H1 (cell line): Measurements from ENCODE around the gene CAMK2B. TPM values are rescaled to one million over a fixed set of nuclear protein-coding genes. Genes with fewer than 3 reads are reported as not detected.

Experiments
- CTCF ChIA-PET: fragments of 300-600 bp; sonication (Branson Sonifier 250); formaldehyde crosslinking; loops from one replicate; lab custom pipeline; 2021; ENCODE audit not compliant: partially characterized antibody; lab: Charles Lee
- POLR2A ChIA-PET: fragments of 300-600 bp; sonication (Branson Sonifier 250); formaldehyde crosslinking; loops from one replicate; lab custom pipeline; 2021; ENCODE audit warnings: inconsistent platforms; ENCODE audit not compliant: partially characterized antibody; lab: Charles Lee
- DNase-seq, 2 experiments: peaks; one replicate each; pipeline versions ENCODE4 v3.0.0 to v3.0.0-alpha.2; 2010 to 2022; ENCODE audit warnings: low spot score in 2 of 2, low read depth in 1 of 2, mixed read lengths in 1 of 2
- FAIRE-seq: peaks from 2 replicates; lab custom pipeline; 2011; peaks lifted over from hg19 to GRCh38; lab: Jason Lieb, UNC
- H2AFZ ChIP-seq: 2 replicates; pipeline ENCODE4 v1.8.1; 2012; ENCODE audit warnings: low read length, inconsistent platforms
- H2AK5ac ChIP-seq: 2 replicates; pipeline ENCODE4 v1.6.1; 2013; ENCODE audit warnings: low read depth, low read length
- H2BK120ac ChIP-seq: replicated peaks from 2 replicates; pipeline ENCODE3; 2013; ENCODE audit warnings: low read depth, low read length, inconsistent platforms
- H2BK12ac ChIP-seq: 2 replicates; pipeline ENCODE4 v1.6.1; 2013; ENCODE audit warnings: low read depth, low read length
- H2BK15ac ChIP-seq: 2 replicates; pipeline ENCODE4 v1.6.1; 2013; ENCODE audit warnings: low read length
- H2BK20ac ChIP-seq: 2 replicates; pipeline ENCODE4 v1.6.1; 2013; ENCODE audit warnings: low read length
- H2BK5ac ChIP-seq: 2 replicates; pipeline ENCODE4 v1.6.1; 2013; ENCODE audit warnings: low read depth, low read length
- H3K14ac ChIP-seq: 2 replicates; pipeline ENCODE4 v1.6.1; 2013; ENCODE audit warnings: inconsistent platforms; ENCODE audit not compliant: insufficient read length
- H3K18ac ChIP-seq: 2 replicates; pipeline ENCODE4 v1.6.1; 2013; ENCODE audit warnings: low read length; ENCODE audit errors: extremely low read depth
- H3K23ac ChIP-seq: 2 replicates; pipeline ENCODE4 v1.6.1; 2013; ENCODE audit warnings: inconsistent platforms; ENCODE audit not compliant: insufficient read length
- H3K23me2 ChIP-seq: 2 replicates; pipeline ENCODE4 v1.6.1; 2013; ENCODE audit warnings: low read depth, low read length
- H3K27ac ChIP-seq: 2 replicates; pipeline ENCODE4 v1.6.1; 2011; ENCODE audit warnings: low read depth, low read length, inconsistent platforms
- H3K27me3 ChIP-seq, 4 experiments: replicated peaks in 1 of 4; 1 replicate in 1 of 4; 2 replicates in 3 of 4; pipeline versions ENCODE4 v1.6.1 to v1.8.1; 2011 to 2013; ENCODE audit warnings: low read length in 3 of 4, mild to moderate bottlenecking in 3 of 4, inconsistent platforms in 2 of 4, mixed read lengths in 2 of 4, moderate library complexity in 1 of 4; ENCODE audit not compliant: control insufficient read depth in 3 of 4, insufficient read depth in 3 of 4; ENCODE audit errors: extremely low read depth in 1 of 4
- H3K36me3 ChIP-seq, 4 experiments: 2 replicates each; pipeline versions ENCODE4 v1.6.1 to v1.8.1; 2011 to 2013; ENCODE audit warnings: mild to moderate bottlenecking in 4 of 4, low read length in 3 of 4, moderate library complexity in 2 of 4, control low read depth in 1 of 4, inconsistent platforms in 1 of 4; ENCODE audit not compliant: insufficient read depth in 4 of 4, control insufficient read depth in 2 of 4
- H3K4ac ChIP-seq: replicated peaks from 2 replicates; pipeline ENCODE3; 2013; ENCODE audit warnings: low read length, low read depth, mixed read lengths, inconsistent platforms; ENCODE audit not compliant: insufficient read length
- H3K4me1 ChIP-seq, 4 experiments: replicated peaks in 1 of 4; 1 replicate in 1 of 4; 2 replicates in 3 of 4; pipeline versions ENCODE4 v1.6.1 to v1.8.1; 2011 to 2013; ENCODE audit warnings: low read length in 3 of 4, inconsistent platforms in 2 of 4, mixed read lengths in 1 of 4; ENCODE audit not compliant: insufficient read depth in 4 of 4, control insufficient read depth in 3 of 4
- H3K4me2 ChIP-seq, 2 experiments: 2 replicates each; pipeline versions ENCODE4 v1.6.1 to v1.8.1; 2011 to 2013; ENCODE audit warnings: low read depth in 2 of 2, low read length in 2 of 2, control low read depth in 1 of 2, inconsistent platforms in 1 of 2, mild to moderate bottlenecking in 1 of 2; ENCODE audit not compliant: insufficient read depth in 1 of 2
- H3K4me3 ChIP-seq, 4 experiments: fragments of 200-600, 300-600 bp in 1 of 4; sonication (generic), shearing (Covaris generic), sonication (Bioruptor Twin) in 1 of 4; 2 replicates each; pipeline versions ENCODE4 v1.5.1 to v1.8.1; 2011 to 2016; ENCODE audit warnings: low read length in 4 of 4, low read depth in 3 of 4, control low read depth in 2 of 4, inconsistent platforms in 2 of 4, mild to moderate bottlenecking in 2 of 4, mixed read lengths in 1 of 4, moderate library complexity in 1 of 4; ENCODE audit not compliant: insufficient read depth in 2 of 4; ENCODE audit errors: extremely low read depth in 1 of 4
- H3K56ac ChIP-seq: replicated peaks from 2 replicates; pipeline ENCODE3; 2013; ENCODE audit warnings: low read depth, mild to moderate bottlenecking, mixed read lengths, low read length, inconsistent platforms; ENCODE audit not compliant: insufficient read length
- H3K79me1 ChIP-seq: 2 replicates; pipeline ENCODE4 v1.6.1; 2013; ENCODE audit warnings: low read depth, low read length, control low read depth
- H3K79me2 ChIP-seq, 2 experiments: 2 replicates each; pipeline versions ENCODE4 v1.6.1 to v1.8.1; 2012 to 2013; ENCODE audit warnings: low read length in 2 of 2, mild to moderate bottlenecking in 2 of 2, inconsistent platforms in 1 of 2; ENCODE audit not compliant: insufficient read depth in 2 of 2, control insufficient read depth in 1 of 2
- H3K9ac ChIP-seq, 4 experiments: replicated peaks in 1 of 4; 1 replicate in 1 of 4; 2 replicates in 3 of 4; pipeline versions ENCODE4 v1.6.1 to v1.8.1; 2011 to 2013; ENCODE audit warnings: low read depth in 3 of 4, low read length in 3 of 4, control low read depth in 2 of 4, mild to moderate bottlenecking in 2 of 4, moderate library complexity in 2 of 4, inconsistent platforms in 1 of 4; ENCODE audit errors: extremely low read depth in 1 of 4
- H3K9me3 ChIP-seq, 2 experiments: 2 replicates each; pipeline versions ENCODE4 v1.6.1 to v1.8.1; 2012 to 2013; ENCODE audit warnings: mild to moderate bottlenecking in 2 of 2, moderate library complexity in 2 of 2, control low read depth in 1 of 2, inconsistent platforms in 1 of 2, low read depth in 1 of 2, low read length in 1 of 2, mixed read lengths in 1 of 2; ENCODE audit not compliant: insufficient read depth in 2 of 2
- H4K20me1 ChIP-seq, 2 experiments: replicated peaks in 1 of 2; 2 replicates each; pipeline versions ENCODE3 to v1.8.1; 2011 to 2013; ENCODE audit warnings: inconsistent platforms in 2 of 2, low read length in 2 of 2, mild to moderate bottlenecking in 1 of 2; ENCODE audit not compliant: insufficient read depth in 2 of 2, control insufficient read depth in 1 of 2
- H4K5ac ChIP-seq: 2 replicates; pipeline ENCODE4 v1.6.1; 2013; ENCODE audit warnings: low read length, low read depth, mixed read lengths, inconsistent platforms; ENCODE audit not compliant: insufficient read length
- H4K8ac ChIP-seq: 2 replicates; pipeline ENCODE4 v1.8.0; 2013; ENCODE audit warnings: mild to moderate bottlenecking, moderate library complexity, low read length, inconsistent platforms; ENCODE audit not compliant: insufficient read depth; ENCODE audit errors: extremely low read depth
- H4K91ac ChIP-seq: replicated peaks from 2 replicates; pipeline ENCODE3; 2013; ENCODE audit warnings: low read length, mixed read lengths, inconsistent platforms; ENCODE audit not compliant: insufficient read length
- BCL11A ChIP-seq, 2 experiments: IDR thresholded peaks; one replicate each; pipeline ENCODE4 v1.6.1; 2011; ENCODE audit warnings: low read depth in 2 of 2, low read length in 2 of 2, mild to moderate bottlenecking in 2 of 2
- BRCA1 ChIP-seq: IDR thresholded peaks from 2 replicates; pipeline ENCODE4 v1.6.1; 2012; ENCODE audit warnings: low read depth, low read length, improper control_type of control experiment
- CEBPB ChIP-seq: IDR thresholded peaks from 2 replicates; pipeline ENCODE4 v1.6.1; 2012; ENCODE audit warnings: low read depth, low read length
- EZH2 ChIP-seq: fragments of 200-600 bp; sonication (generic); IDR thresholded peaks from 2 replicates; pipeline ENCODE4 v1.7.1; 2012; ENCODE audit warnings: low read depth, mild to moderate bottlenecking, moderate library complexity, low read length, inconsistent platforms; ENCODE audit not compliant: severe bottlenecking
- GABPA ChIP-seq: IDR thresholded peaks from 2 replicates; pipeline ENCODE4 v1.6.1; 2011; ENCODE audit warnings: mild to moderate bottlenecking, low read length, moderate library complexity, borderline replicate concordance; ENCODE audit not compliant: insufficient read depth
- POLR2A ChIP-seq, 2 experiments: IDR thresholded peaks; 1 replicate in 1 of 2; 2 replicates in 1 of 2; pipeline ENCODE4 v1.6.1; 2011; ENCODE audit warnings: low read depth in 2 of 2, low read length in 2 of 2, mild to moderate bottlenecking in 2 of 2; ENCODE audit errors: control extremely low read depth in 1 of 2
- POLR2AphosphoS5 ChIP-seq: IDR thresholded peaks from 2 replicates; pipeline ENCODE4 v1.6.1; 2011; ENCODE audit warnings: low read depth, low read length
- RNF2 ChIP-seq: fragments of 200-900, 300-1000 bp; sonication (generic); IDR thresholded peaks from 2 replicates; pipeline ENCODE4 v1.7.1; 2016; ENCODE audit warnings: borderline replicate concordance, low read depth, mild to moderate bottlenecking, antibody characterized with exemption, low read length; ENCODE audit not compliant: poor library complexity, severe bottlenecking; ENCODE audit errors: missing control alignments
- SAP30 ChIP-seq: fragments of 300-600 bp; sonication (generic); IDR thresholded peaks from 2 replicates; pipeline ENCODE4 v1.7.1; 2012; ENCODE audit warnings: low read length, moderate library complexity, mild to moderate bottlenecking, inconsistent platforms; ENCODE audit not compliant: insufficient read depth, insufficient replicate concordance
- SP2 ChIP-seq: IDR thresholded peaks from 2 replicates; pipeline ENCODE4 v1.6.1; 2012; ENCODE audit warnings: mild to moderate bottlenecking, low read length, inconsistent platforms
- SUZ12 ChIP-seq: fragments of 200-600 bp; sonication (generic); IDR thresholded peaks from 2 replicates; pipeline ENCODE4 v1.6.1; 2012; ENCODE audit warnings: mild to moderate bottlenecking, inconsistent platforms, low read length, moderate library complexity, mixed read lengths
- TAF7 ChIP-seq: optimal IDR thresholded peaks from 2 replicates; pipeline ENCODE3; 2011; ENCODE audit warnings: low read depth, mild to moderate bottlenecking, inconsistent platforms, low read length, moderate library complexity, borderline replicate concordance
- TBP ChIP-seq: IDR thresholded peaks from 2 replicates; pipeline ENCODE4 v1.6.1; 2011; ENCODE audit warnings: low read depth, low read length, improper control_type of control experiment
- WGBS, 2 experiments: shearing (Covaris generic) in 1 of 2; methylation state at CpG; one replicate each; pipeline versions ENCODE4 v1.1.6 to v1.1.7; 2013 to 2015; ENCODE audit warnings: low lambda C conversion rate in 2 of 2, mixed read lengths in 2 of 2, inconsistent platforms in 1 of 2, low coverage in 1 of 2, missing lambda C conversion rate in 1 of 2; ENCODE audit not compliant: insufficient replicate concordance in 2 of 2, insufficient coverage in 1 of 2, insufficient read length in 1 of 2; ENCODE audit errors: extremely low coverage in 1 of 2, missing lambda C conversion rate in 1 of 2; 5-methylcytosine and 5-hydroxymethylcytosine counted together
- polyA plus RNA-seq, 7 experiments: library from polyadenylated mRNA; depleted of rRNA in 3 of 7; stranded (reverse) in 5 of 7; unstranded in 2 of 7; fragments of >200 nt in 5 of 7; fragments of 200-250 nt in 2 of 7; gene quantifications; 1 replicate in 5 of 7; 2 replicates in 1 of 7; 4 replicates in 1 of 7; pipeline versions ENCODE4 v1.2.1 to v1.2.3, GENCODE V29; 2011 to 2013; ENCODE audit warnings: missing spikeins in 2 of 7, mixed read lengths in 2 of 7
- total RNA-seq: library from RNA; stranded (reverse); fragmentation: NEBNext Ultra II Directional; extraction: Animal tissue kit (Norgen Biotek cat#: 25700); gene quantifications from 2 replicates; pipeline ENCODE4 v1.2.1, GENCODE V29; 2021

CAMK2B gene
- total and polyA plus RNA-seq, 2 of the 8 experiments (the other 6 are each of a cell fraction or from before 2014, with no cell fraction given), result 0.05 to 0.15 TPM

GRCh38 chr7:44318332-44318731, 7.1 kb downstream of the CAMK2B start:
- H2BK20ac ChIP-seq, result no peak overlapping the region
- WGBS, 2 experiments, result 87% methylated on average over 2 of the region's 2 CpGs; no CpG with 5 or more reads in 1 of the 2 experiments
- no peak overlapping the region for H3K4me3 ChIP-seq
- no peak overlapping the region for H3K4ac ChIP-seq
- H3K27ac ChIP-seq, result no peak overlapping the region
- no peaks in the 10 kb centered on the region for H3K4me1 ChIP-seq
- ChIA-PET CTCF (interaction anchor here (0.9 to 1.0 kb wide), 2 partner anchors 70 to 81 kb away, joined by 3 read pairs; no protein-coding TSS in a partner anchor), POLR2A (no interaction called here)
- no peak overlapping the region for H2AFZ ChIP-seq
- H2BK120ac ChIP-seq, result no peak overlapping the region
- no peaks in the 10 kb centered on the region for H3K79me2 ChIP-seq
- H3K14ac ChIP-seq, result no peak overlapping the region
- FAIRE-seq (no peak), DNase-seq (peak in 1 of 2 experiments; percentile 33)
- H3K9ac ChIP-seq, result no peak overlapping the region
- no peak overlapping the region for H3K4me2 ChIP-seq
- H4K8ac ChIP-seq, result no peak overlapping the region
- no peaks in the 10 kb centered on the region for H3K9me3 ChIP-seq
- no peaks in the 10 kb centered on the region for H3K36me3 ChIP-seq
- no peak overlapping the region for H3K18ac ChIP-seq
- H4K91ac ChIP-seq, result no peak overlapping the region
- H3K27me3 ChIP-seq, result peaks cover 3 to 5% (median 4%) of the 10 kb centered on the region in 4 experiments; a peak in 6 of 7 replicates
- no peak overlapping the region for H2BK15ac ChIP-seq
- no peaks in the 10 kb centered on the region for H3K23me2 ChIP-seq
- no peak overlapping the region for H4K5ac ChIP-seq
- no peak overlapping the region for H3K56ac ChIP-seq
- no peak overlapping the region for H2BK5ac ChIP-seq
- H2AK5ac ChIP-seq, result no peak overlapping the region
- H3K79me1 ChIP-seq, result no peaks in the 10 kb centered on the region
- H4K20me1 ChIP-seq, result peaks cover 0 to 1% of the 10 kb centered on the region in 2 experiments
- H2BK12ac ChIP-seq, result no peak overlapping the region
- no peak overlapping the region for H3K23ac ChIP-seq
- TF ChIP-seq EZH2 (no peak), BRCA1 (no peak), SUZ12 (no peak), SAP30 (no peak), SP2 (no peak), TAF7 (no peak), BCL11A (IDR thresholded peaks at IDR 0.05; ENCODE audit: low read depth in 2 of 2, low read length in 2 of 2) (no peak), GABPA (no peak), RNF2 (no peak), CEBPB (no peak), POLR2A (IDR thresholded peaks at IDR 0.05; ENCODE audit: control extremely low read depth in 1 of 2, low read depth in 2 of 2, low read length in 2 of 2) (no peak), TBP (no peak), POLR2AphosphoS5 (no peak)
